AG10803 (cell line): ENCODE data around the gene RAPGEF2.

Experiments
- DNase-seq: peaks from one replicate; pipeline ENCODE4 v3.0.0; 2010; ENCODE audit warnings: low read depth
- H3K4me3 ChIP-seq: 2 replicates; pipeline ENCODE4 v1.5.1; 2011; ENCODE audit warnings: mild to moderate bottlenecking, low read length, control low read depth
- CTCF ChIP-seq: conservative IDR thresholded peaks from 2 replicates; pipeline ENCODE4 v1.5.1; 2011; ENCODE audit warnings: mild to moderate bottlenecking, low read length, control low read depth, inconsistent platforms

Gene RAPGEF2

GRCh38 chr4:159384017-159384416, 281.1 kb downstream of the RAPGEF2 start:
- TF ChIP-seq CTCF: no peak

GRCh38 chr4:159384632-159385031, 281.8 kb downstream of the RAPGEF2 start:
- peak; percentile 40 for TF ChIP-seq CTCF
- peak; percentile 6 for DNase-seq
- no peak overlapping the region for H3K4me3 ChIP-seq

More at GRCh38 chr4:159384017-159384416, 281.1 kb downstream of the RAPGEF2 start:
- H3K4me3 ChIP-seq: no peak overlapping the region
- no peak for DNase-seq

- no peak for TF ChIP-seq CTCF
- DNase-seq: no peak
- no peak overlapping the region for H3K4me3 ChIP-seq
Measured at GRCh38 chr4:159386620-159387019, 283.7 kb downstream of the RAPGEF2 start.

- no peak for TF ChIP-seq CTCF
- no peak overlapping the region for H3K4me3 ChIP-seq
- DNase-seq: no peak
Measured at GRCh38 chr4:159389756-159390155, 286.9 kb downstream of the RAPGEF2 start.

- no peak overlapping the region for H3K4me3 ChIP-seq
- no peak for TF ChIP-seq CTCF
Measured at GRCh38 chr4:159390648-159391047, 287.8 kb downstream of the RAPGEF2 start.

GRCh38 chr4:159395693-159396092, 292.8 kb downstream of the RAPGEF2 start:
- DNase-seq: peak; percentile 15
- no peak for TF ChIP-seq CTCF
- H3K4me3 ChIP-seq: no peak overlapping the region

More at GRCh38 chr4:159390648-159391047, 287.8 kb downstream of the RAPGEF2 start:
- DNase-seq: peak; percentile 88

GRCh38 chr4:159396151-159396550, 293.3 kb downstream of the RAPGEF2 start:
- no peak for TF ChIP-seq CTCF
- no peak overlapping the region for H3K4me3 ChIP-seq
- DNase-seq: no peak
